HepG2 (cell line): ENCODE measurements around the gene AGT. TPM values are rescaled to one million over a fixed set of nuclear protein-coding genes. Genes with fewer than 3 reads are reported as not detected.

Experiments
- BCL3 ChIP-seq: sonication (generic); formaldehyde crosslinking; IDR thresholded peaks from 2 replicates; pipeline ENCODE4 v1.5.1; 2020; ENCODE audit warnings: mild to moderate bottlenecking, missing genetic modification reagents, moderate library complexity
- ELF3 ChIP-seq: IDR thresholded peaks from 2 replicates; pipeline ENCODE4 v1.6.1; 2016; ENCODE audit warnings: missing genetic modification reagents, missing compliant biosample characterization
- FOXM1 ChIP-seq: sonication (generic); formaldehyde crosslinking; IDR thresholded peaks from 2 replicates; pipeline ENCODE4 v1.5.0; 2020; ENCODE audit warnings: missing genetic modification reagents
- HHEX ChIP-seq: IDR thresholded peaks from 2 replicates; pipeline ENCODE4 v1.6.1; 2016; ENCODE audit warnings: control low read depth
- MYC ChIP-seq: sonication (generic); formaldehyde crosslinking; IDR thresholded peaks from 2 replicates; pipeline ENCODE4 v1.9.0; 2021; ENCODE audit warnings: missing genetic modification reagents, borderline replicate concordance
- RERE ChIP-seq: IDR thresholded peaks from 2 replicates; pipeline ENCODE4 v1.6.1; 2016; ENCODE audit warnings: low read depth, missing genetic modification reagents, missing compliant biosample characterization
- RFX3 ChIP-seq: IDR thresholded peaks from 2 replicates; pipeline ENCODE4 v1.6.1; 2016; ENCODE audit warnings: missing biosample characterization, missing genetic modification reagents
- SMYD3 ChIP-seq: sonication (generic); formaldehyde crosslinking; IDR thresholded peaks from 2 replicates; pipeline ENCODE4 v1.8.1; 2023; ENCODE audit warnings: mild to moderate bottlenecking, missing genetic modification reagents
- SNAPC4 ChIP-seq: sonication (generic); formaldehyde crosslinking; IDR thresholded peaks from 2 replicates; pipeline ENCODE4 v1.4.0; 2020; ENCODE audit warnings: mild to moderate bottlenecking, missing genetic modification reagents
- THRA ChIP-seq: sonication (generic); formaldehyde crosslinking; IDR thresholded peaks from 2 replicates; pipeline ENCODE4 v1.4.0; 2020; ENCODE audit warnings: missing genetic modification reagents, borderline replicate concordance
- ZBTB26 ChIP-seq: IDR thresholded peaks from 2 replicates; pipeline ENCODE4 v1.6.1; 2016; ENCODE audit warnings: missing compliant biosample characterization, missing genetic modification reagents, borderline replicate concordance
- ZNF567 ChIP-seq: sonication (generic); formaldehyde crosslinking; IDR thresholded peaks from 2 replicates; pipeline ENCODE4 v1.8.1; 2023; ENCODE audit warnings: mild to moderate bottlenecking, missing genetic modification reagents, borderline replicate concordance
- ZNF747 ChIP-seq: sonication (generic); formaldehyde crosslinking; IDR thresholded peaks from 2 replicates; pipeline ENCODE4 v1.8.1; 2023; ENCODE audit warnings: missing genetic modification reagents, mild to moderate bottlenecking, borderline replicate concordance
- ZNF75D ChIP-seq: sonication (generic); formaldehyde crosslinking; IDR thresholded peaks from 2 replicates; pipeline ENCODE4 v1.8.1; 2023; ENCODE audit warnings: missing genetic modification reagents, mild to moderate bottlenecking, borderline replicate concordance
- polyA plus RNA-seq, 8 experiments: library from polyadenylated mRNA; depleted of rRNA in 3 of 8; stranded (reverse) in 7 of 8; unstranded in 1 of 8; fragments of >200 nt; fragmentation: Illumina TruSeq in 4 of 8; extraction: Trizol in 4 of 8; gene quantifications; 2 replicates each; pipeline versions ENCODE4 v1.2.1 to v1.2.3, GENCODE V29; 2011 to 2016; ENCODE audit warnings: low read depth in 4 of 8, missing spikeins in 1 of 8, mixed read lengths in 1 of 8; ENCODE audit not compliant: insufficient read depth in 1 of 8
- total RNA-seq, 5 experiments: library from RNA; depleted of rRNA; stranded (reverse); fragments of >200 nt; fragmentation: Illumina TruSeq; extraction: Trizol; gene quantifications; 2 replicates each; pipeline ENCODE4 v1.2.3, GENCODE V29; 2016; ENCODE audit warnings: low read depth in 1 of 5

The AGT gene
- total and polyA plus RNA-seq, 2 of the 13 experiments (the other 11 are each of a cell fraction or from before 2014, with no cell fraction given), result 892 to 2,071 TPM

GRCh38 chr1:230680300-230681025 is 33.5 kb downstream of the AGT start (continued):
- TF ChIP-seq THRA (CRISPR knock-in tag) (peak; percentile 63; the same call in 1 of the 2 replicates), SNAPC4 (CRISPR knock-in tag) (no peak), HHEX (CRISPR knock-in tag) (peak; percentile 60; the same call in 1 of the 2 replicates), ELF3 (CRISPR knock-in tag) (0 out of 2 replicates have a peak, but pooled peaks have one; percentile 20), SMYD3 (no peak), RERE (CRISPR knock-in tag) (0 out of 2 replicates have a peak, but pooled peaks have one; percentile 23), ZNF75D (CRISPR knock-in tag) (no peak), RFX3 (CRISPR knock-in tag) (no peak), ZNF567 (CRISPR knock-in tag) (no peak), ZBTB26 (CRISPR knock-in tag) (no peak), MYC (CRISPR knock-in tag) (no peak), BCL3 (CRISPR knock-in tag) (no peak), ZNF747 (CRISPR knock-in tag) (no peak), FOXM1 (CRISPR knock-in tag) (no peak)
